22Rv1 (cell line): ENCODE data around the gene ZNF692.

Experiments
- CTCF ChIP-seq: fragments of 450-650 bp; IDR thresholded peaks from 2 replicates; pipeline ENCODE4 v1.5.1; 2017; ENCODE audit warnings: mild to moderate bottlenecking
- ZFX ChIP-seq: fragments of 450-650 bp; IDR thresholded peaks from 2 replicates; pipeline ENCODE4 v1.6.1; 2017; ENCODE audit warnings: antibody characterized with exemption, borderline replicate concordance

DNA sequence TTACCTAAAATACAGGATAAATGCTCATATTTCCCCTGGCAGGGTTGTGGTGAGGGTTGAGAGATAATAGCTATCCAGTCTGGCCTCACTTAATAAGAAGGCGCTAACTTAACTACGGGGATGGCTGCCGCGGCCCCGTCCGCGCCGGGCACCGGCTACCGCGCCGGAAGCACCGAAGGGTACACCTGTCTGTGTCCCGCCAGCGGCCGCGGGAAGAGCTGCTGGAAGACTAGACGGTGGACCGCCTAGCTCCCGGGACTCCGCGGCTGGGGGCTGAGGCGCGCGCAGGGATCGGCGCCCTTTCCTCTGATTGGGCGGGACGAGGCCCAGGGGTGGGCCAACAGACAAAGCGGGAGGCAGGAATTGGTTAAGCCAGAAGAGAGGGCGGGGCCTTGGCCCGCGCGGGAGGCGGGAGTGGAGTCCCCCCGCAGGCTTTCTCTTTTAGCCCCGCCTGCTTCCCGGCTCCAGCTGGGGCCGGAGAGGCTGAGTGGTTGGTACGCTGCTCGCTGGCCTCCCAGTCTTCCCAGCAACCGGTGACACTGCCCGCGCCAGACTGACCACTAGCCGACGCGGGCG is 21.0 kb downstream of the ZNF692 start, which contains the start of gene ZNF672:
- no peak for TF ChIP-seq CTCF
- TF ChIP-seq ZFX, result no peak
